ENCODE data around the gene ASB1. TPM values are rescaled to one million over a fixed set of nuclear protein-coding genes. Genes with fewer than 3 reads are reported as not detected.

ASB1 gene
- total RNA-seq, 2 donors from 2014 or later = 11.9 to 27.8 TPM

DNA sequence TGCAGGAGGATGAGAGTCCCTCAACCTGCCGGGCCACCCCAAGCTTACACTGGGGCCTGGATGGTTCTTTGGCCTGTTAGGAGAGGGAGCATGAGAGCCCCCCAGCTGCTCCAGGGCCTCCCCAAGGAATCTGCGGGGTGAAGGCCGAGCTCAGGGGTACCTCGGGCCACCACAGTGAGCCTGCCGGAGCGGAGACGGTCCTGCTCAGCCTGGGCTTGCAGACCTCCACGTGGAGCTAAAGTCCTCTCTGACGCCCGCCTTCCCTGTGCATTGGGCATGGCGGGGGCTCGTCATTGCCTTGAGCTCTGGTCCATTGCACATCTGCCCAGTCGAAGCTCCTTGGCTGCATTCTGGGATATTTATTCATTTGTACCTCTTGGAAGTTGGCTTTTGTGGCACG lies 62.7 kb downstream of the ASB1 start:
- Histone ChIP-seq H3K9me3 (no peaks in the 10 kb centered on the region), H3K4me3 (no peak overlapping the region), H3K4me1 (replicated peaks) (no peaks in the 10 kb centered on the region), H3K27me3 (replicated peaks; ENCODE audit: insufficient read depth) (no peaks in the 10 kb centered on the region), H3K27ac (no peak overlapping the region), H3K36me3 (no peaks in the 10 kb centered on the region)
- intact Hi-C loops (cut with DNase I) = no loop called here
- TF ChIP-seq POLR2A (IDR thresholded peaks at IDR 0.05) = no peak
- TF ChIP-seq POLR2AphosphoS5 (IDR thresholded peaks at IDR 0.05) = no peak
- TF ChIP-seq, protein P1, sequence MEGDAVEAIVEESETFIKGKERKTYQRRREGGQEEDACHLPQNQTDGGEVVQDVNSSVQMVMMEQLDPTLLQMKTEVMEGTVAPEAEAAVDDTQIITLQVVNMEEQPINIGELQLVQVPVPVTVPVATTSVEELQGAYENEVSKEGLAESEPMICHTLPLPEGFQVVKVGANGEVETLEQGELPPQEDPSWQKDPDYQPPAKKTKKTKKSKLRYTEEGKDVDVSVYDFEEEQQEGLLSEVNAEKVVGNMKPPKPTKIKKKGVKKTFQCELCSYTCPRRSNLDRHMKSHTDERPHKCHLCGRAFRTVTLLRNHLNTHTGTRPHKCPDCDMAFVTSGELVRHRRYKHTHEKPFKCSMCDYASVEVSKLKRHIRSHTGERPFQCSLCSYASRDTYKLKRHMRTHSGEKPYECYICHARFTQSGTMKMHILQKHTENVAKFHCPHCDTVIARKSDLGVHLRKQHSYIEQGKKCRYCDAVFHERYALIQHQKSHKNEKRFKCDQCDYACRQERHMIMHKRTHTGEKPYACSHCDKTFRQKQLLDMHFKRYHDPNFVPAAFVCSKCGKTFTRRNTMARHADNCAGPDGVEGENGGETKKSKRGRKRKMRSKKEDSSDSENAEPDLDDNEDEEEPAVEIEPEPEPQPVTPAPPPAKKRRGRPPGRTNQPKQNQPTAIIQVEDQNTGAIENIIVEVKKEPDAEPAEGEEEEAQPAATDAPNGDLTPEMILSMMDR (IDR thresholded peaks at IDR 0.05) = no peak
- WGBS = 90% methylated on average over 14 of the region's 14 CpGs
- no peak for DNase-seq (ENCODE audit: low spot score)

DNA sequence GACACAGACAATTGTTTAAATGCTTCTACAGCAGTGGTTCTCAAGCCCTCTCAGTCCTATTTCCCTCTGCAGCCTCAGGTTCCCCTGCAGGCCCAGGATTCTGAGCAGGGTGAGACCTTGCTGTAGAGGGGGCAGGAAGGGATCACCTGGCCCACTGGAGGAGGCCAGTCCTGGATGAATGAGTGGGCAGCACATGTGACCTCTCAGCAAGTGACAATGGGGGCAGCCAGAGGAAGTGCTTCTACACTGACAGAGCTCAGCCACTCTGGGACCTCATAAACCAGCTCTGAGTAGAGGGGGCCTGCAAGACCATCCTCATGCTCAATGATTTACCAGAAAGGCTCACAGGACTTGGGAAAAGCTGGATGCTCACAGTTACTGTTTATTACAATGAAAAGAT lies 63.2 kb downstream of the ASB1 start:
- no peaks in the 10 kb centered on the region for H3K9me3 ChIP-seq
- DNase-seq (ENCODE audit: low spot score) = no peak
- no peak for TF ChIP-seq POLR2AphosphoS5 (IDR thresholded peaks at IDR 0.05)
- TF ChIP-seq, protein P1 (IDR thresholded peaks at IDR 0.05) = no peak
- TF ChIP-seq POLR2A (IDR thresholded peaks at IDR 0.05) = no peak
- no peak overlapping the region for H3K4me3 ChIP-seq
- H3K36me3 ChIP-seq = no peaks in the 10 kb centered on the region
- no peaks in the 10 kb centered on the region for H3K27me3 ChIP-seq (replicated peaks; ENCODE audit: insufficient read depth)
- H3K4me1 ChIP-seq (replicated peaks) = no peaks in the 10 kb centered on the region
- no peak overlapping the region for H3K27ac ChIP-seq
- intact Hi-C loops (cut with DNase I) = no loop called here

DNA sequence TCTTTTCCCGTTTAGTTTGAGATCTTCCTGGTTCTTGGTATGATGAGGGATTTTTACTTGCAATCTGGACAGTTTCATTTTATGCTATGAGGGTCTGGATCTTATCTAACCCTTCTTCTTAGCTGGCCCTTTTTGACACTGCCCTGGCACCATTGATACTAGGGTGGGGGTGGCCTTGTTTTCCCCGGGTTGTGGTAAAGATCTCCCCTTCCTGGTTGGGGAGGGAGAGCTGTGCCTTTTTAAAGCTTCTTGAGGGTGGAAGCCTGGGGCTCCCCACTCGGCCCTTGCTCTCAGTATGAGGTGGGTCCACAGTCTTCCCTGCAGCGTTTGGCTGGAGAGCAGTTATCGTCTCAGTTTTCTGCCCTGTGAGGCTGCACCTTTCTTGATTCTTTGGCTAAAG lies 66.1 kb downstream of the ASB1 start:
- intact Hi-C loops (cut with DNase I) = no loop called here
- Histone ChIP-seq H3K27ac (no peak overlapping the region), H3K27me3 (replicated peaks; ENCODE audit: insufficient read depth) (no peaks in the 10 kb centered on the region), H3K9me3 (no peaks in the 10 kb centered on the region), H3K36me3 (no peaks in the 10 kb centered on the region), H3K4me3 (no peak overlapping the region), H3K4me1 (replicated peaks) (no peaks in the 10 kb centered on the region)
- WGBS = 61% methylated on average over 5 of the region's 5 CpGs
- DNase-seq (ENCODE audit: low spot score) = no peak
- TF ChIP-seq POLR2AphosphoS5 (IDR thresholded peaks at IDR 0.05) = no peak
- TF ChIP-seq, protein P1 (IDR thresholded peaks at IDR 0.05) = no peak
- TF ChIP-seq POLR2A (IDR thresholded peaks at IDR 0.05) = no peak

DNA sequence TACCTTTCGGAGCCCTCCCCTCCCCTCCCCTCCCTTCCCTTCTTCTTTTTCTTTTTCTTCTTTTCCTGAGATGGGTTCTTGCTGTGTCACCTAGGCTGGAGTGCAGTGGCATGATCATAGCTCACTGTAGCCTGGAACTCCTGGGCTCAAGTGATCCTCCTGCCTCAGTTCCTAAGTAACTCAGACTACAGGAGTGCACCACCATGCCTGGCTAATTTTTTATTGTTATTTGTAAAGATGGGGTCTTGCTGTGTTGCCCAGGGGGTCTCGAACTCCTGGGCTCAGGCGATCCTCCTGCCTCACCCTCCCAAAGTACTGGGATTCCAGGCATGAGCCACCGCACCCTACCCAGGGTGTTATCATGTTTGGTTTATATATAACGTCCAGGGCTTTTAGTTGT lies 66.7 kb downstream of the ASB1 start:
- H3K4me3 ChIP-seq = no peak overlapping the region
- no peaks in the 10 kb centered on the region for H3K9me3 ChIP-seq
- H3K4me1 ChIP-seq (replicated peaks) = no peaks in the 10 kb centered on the region
- no peaks in the 10 kb centered on the region for H3K27me3 ChIP-seq (replicated peaks; ENCODE audit: insufficient read depth)
- TF ChIP-seq, protein P1 (IDR thresholded peaks at IDR 0.05) = no peak
- no peak for TF ChIP-seq POLR2AphosphoS5 (IDR thresholded peaks at IDR 0.05)
- TF ChIP-seq POLR2A (IDR thresholded peaks at IDR 0.05) = no peak
- intact Hi-C loops (cut with DNase I) = no loop called here
- H3K27ac ChIP-seq = no peak overlapping the region
- 94% methylated on average over 5 of the region's 5 CpGs for WGBS
- H3K36me3 ChIP-seq = no peaks in the 10 kb centered on the region
- DNase-seq (ENCODE audit: low spot score) = no peak

DNA sequence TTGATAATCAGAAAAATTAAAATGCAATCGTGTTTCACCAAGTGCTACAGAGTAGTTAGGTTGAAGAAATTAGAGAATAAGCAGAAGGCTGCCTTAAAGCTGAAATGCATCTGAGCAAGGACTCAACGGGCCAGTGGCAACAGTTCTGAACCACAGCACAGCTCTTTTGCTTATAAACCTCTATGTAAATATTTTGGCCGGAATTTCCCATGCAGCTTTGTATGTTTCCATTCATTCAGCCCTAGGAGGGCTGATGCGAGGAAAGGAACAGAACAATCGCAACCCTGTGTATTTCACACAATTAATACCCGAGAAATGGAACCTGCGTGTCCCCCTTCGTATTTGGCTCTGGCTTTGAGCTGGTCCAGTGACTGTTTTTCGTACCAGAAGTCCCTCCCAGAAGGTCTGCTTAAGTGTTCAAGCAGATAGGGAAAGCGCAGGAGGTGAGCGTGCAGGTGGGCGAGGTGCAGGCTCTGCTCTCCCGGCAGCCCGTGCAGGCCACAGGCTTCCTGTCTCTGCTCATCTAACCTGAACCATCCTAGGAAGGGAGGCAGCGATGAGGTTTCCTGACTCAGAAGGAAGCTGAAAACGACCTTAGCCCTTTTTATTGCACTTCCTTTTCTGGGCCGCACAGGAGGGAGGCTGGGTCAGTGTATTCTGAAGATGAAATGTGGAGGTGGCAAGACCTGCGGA lies 67.3 kb downstream of the ASB1 start:
- Histone ChIP-seq H3K36me3 (no peaks in the 10 kb centered on the region), H3K4me3 (no peak overlapping the region), H3K27ac (no peak overlapping the region), H3K4me1 (replicated peaks) (no peaks in the 10 kb centered on the region), H3K27me3 (replicated peaks; ENCODE audit: insufficient read depth) (no peaks in the 10 kb centered on the region), H3K9me3 (no peaks in the 10 kb centered on the region)
- TF ChIP-seq, protein P1 (IDR thresholded peaks at IDR 0.05) = no peak
- TF ChIP-seq POLR2A (IDR thresholded peaks at IDR 0.05) = no peak
- no peak for TF ChIP-seq POLR2AphosphoS5 (IDR thresholded peaks at IDR 0.05)
- intact Hi-C loops (cut with DNase I) = no loop called here
- WGBS = 64% methylated on average over 18 of the region's 18 CpGs
- DNase-seq (ENCODE audit: low spot score) = no peak
